Stimulated activated CD8-positive, alpha-beta memory T cell treated with anti-CD3 and anti-CD28 coated beads, Interleukin-4, amount 100 ng/mL, for 48 hours (primary cell): ENCODE results near the gene CDC42.
"Not testable (repeated sequence)": the region's sequence is repeated elsewhere in the genome, so short reads cannot be mapped to it uniquely, and the experiment has no call there.

Source experiments
- DNase-seq: peaks from one replicate; pipeline ENCODE4 v3.0.0-alpha.2; 2020

CDC42 gene

GRCh38 chr1:22076346-22076745 is 23.8 kb downstream of the CDC42 start:
- no peak for DNase-seq

DNA sequence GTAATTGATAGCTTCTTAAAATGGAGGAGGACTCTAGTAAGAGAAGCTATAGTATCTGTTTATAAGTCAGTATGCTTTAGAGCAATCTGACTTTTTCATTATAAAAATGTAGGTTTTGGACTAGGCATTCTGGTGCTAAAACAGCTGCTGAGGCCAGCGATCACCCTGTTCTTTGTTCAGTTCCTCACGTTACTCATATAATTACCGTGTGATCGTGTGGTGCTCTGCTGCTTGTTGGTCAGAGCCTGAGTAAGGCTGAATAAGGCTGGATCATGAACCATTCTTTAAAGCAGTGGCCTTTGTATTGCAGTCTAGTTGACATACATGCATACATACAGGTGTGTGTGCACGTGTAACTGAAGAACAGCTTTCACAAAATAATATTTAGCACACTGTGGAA is 25.2 kb downstream of the CDC42 start:
- no peak for DNase-seq

DNA sequence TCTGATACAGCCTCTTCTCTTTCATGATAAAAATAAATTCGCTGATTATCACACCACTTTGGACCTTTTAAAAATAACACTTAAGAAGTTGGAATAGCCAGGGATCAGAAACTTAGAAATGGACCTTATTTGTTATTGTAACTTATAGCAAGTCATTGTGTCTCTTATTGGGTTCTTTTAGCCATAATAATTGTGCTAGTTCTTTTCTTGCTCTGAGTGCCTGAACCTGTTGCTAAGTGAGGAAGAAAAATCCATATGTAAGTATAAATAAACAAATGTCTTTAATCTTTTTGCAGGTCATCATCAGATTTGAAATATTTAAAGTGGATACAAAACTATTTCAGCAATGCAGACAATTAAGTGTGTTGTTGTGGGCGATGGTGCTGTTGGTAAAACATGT is 25.6 kb downstream of the CDC42 start:
- DNase-seq: no peak

DNA sequence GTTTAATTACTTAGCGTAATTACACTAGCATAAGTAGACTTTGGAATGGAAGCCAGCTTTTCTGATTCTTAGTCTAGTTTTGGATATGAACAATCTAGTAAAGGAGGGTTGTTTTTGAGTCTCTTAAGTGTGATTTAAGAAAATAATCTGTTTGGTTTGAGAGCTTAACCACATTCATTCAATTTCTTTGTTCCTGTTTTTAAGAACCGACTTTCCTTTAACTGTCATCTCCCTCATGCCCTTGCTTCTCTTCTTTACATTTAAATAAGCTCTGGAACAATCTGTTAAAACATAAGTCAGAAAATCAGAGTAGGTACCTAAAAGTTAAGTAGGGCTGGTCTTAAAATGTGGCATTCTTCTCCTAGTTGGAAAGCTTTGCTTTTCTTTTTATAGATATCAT is 27.7 kb downstream of the CDC42 start:
- DNase-seq: no peak

DNA sequence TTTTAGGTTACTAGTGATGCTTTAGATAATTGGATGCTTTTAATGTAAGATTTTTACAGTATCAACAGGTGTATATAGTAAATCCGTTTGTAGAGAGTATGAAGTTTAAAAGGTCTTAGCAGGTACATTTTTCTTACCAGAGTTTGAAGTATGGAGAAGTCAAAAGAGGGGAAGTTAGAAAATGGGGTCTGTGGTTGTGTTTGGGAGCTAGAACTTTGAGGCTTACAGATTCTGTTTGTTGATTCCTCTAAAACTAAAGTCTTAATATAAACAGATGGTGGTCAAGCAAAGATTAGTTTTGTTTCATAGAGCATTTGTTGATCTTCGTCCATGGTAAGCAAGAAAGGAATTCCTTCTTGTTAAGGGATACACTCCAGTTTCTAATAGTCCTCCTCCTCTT is 35.8 kb downstream of the CDC42 start:
- no peak for DNase-seq

- DNase-seq: no peak
These were observed 36.6 kb downstream of the CDC42 start for GRCh38 chr1:22089134-22089571.

- no peak for DNase-seq
These were observed 37.3 kb downstream of the CDC42 start for GRCh38 chr1:22089787-22090186.

DNA sequence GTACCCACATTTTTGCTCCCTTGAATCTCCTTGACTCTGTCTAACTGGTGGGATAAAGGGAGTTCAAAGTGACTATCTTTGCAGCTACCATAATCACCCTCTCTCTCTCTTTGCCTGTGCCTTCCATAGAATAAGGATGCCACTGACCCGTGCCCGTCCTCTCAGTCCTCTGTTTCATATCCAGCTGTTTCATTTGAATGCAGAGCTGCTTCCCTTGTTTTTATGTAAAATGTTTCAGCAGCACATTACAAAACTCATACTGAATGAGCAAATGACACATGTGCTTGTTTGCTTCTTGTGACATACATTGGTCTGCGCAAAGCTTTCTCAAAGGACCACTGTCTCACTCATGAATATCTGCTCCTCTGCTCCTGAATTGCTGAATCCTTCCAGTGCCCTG is 38.4 kb downstream of the CDC42 start:
- DNase-seq: no peak

DNA sequence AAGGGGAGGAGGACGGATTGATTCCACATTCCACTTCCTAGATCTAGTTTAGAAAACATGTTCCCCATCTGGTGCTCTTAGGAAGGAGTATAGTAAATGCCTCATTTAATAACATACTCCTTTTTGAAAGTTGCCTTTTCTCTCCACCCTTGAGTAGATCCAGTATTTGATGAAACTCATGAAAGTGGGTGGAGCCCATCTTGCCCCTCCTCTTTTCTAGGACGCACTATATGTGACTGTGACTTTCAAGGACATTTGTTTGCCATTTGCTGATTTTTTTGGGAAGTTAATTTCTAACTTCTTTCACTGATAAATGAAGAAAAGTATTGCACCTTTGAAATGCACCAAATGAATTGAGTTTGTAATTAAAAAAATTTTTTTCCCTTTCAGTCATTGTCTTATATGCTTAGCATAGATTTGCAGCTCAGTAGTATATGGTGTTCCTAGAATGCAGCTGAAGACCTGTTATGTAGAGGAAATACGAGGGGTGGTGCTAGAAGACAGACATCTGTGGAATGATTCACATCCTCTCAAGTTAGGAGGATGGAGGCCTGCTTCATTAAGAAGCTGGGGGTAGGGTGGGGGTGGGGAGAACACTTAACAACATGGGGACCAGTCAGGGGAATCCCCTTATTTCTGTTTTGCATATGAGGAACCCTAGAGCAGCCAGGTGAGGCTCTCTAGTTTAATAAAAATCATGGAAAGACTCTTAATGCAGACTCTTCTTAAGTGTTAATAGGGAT is 39.7 kb downstream of the CDC42 start:
- DNase-seq: not testable (repeated sequence)

DNA sequence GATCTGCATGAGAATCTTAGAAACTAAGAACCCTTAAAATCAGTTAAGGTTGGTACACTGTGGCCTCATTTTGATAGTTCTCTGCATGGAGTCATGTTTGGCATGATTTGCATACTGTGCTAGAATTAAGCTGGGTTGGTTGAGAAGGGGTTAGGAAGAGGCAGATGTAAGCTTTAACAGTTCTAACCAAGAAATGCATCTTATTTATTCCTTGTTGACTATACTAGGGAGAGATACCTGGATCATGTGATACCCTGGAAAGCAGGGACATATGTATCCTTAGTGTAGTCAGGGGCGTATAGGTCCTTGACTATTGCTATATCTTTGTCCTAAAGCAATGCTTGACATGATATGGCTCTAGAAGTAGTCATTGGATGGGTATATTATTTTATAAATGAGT is 41.0 kb downstream of the CDC42 start:
- no peak for DNase-seq

- DNase-seq: no peak
These were observed 43.5 kb downstream of the CDC42 start for GRCh38 chr1:22096036-22096435.

DNA sequence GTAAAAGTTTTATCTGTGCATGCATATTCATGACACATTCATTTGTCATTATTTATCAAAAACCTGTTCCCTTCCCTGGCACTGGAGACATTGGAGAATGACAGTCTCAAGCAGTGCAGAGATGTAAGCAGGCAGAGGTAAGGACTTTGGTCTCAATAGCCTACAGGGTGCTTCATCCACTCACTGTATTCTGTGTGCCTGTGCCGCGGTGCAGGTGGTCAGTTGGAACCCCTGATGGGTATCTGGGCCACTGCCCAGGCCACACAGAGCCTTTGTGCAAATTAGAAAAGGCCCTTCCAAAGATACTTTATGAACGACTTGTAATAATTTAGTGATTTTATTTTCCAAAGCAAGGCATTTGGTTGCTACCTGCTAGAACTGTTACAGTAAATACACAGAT is 44.0 kb downstream of the CDC42 start:
- no peak for DNase-seq

DNA sequence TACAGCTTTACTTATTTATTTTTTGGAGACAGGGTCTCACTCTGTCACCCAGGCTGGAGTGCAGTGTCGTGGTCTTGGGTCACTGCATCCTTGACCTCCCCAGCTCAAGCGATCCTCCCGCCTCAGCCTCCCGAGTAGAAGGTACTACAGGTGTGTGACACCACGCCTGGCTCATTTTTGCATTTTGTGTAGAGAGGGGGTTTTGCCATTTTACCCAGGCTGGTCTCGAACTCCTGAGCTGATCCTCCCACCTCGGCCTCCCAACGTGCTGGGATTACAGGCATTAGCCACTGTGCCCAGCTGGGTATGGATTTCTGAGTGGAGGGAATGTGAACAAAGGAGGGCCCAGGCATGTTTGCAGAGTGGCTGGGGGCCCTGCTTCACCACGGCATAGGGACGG is 46.2 kb downstream of the CDC42 start:
- no peak for DNase-seq

DNA sequence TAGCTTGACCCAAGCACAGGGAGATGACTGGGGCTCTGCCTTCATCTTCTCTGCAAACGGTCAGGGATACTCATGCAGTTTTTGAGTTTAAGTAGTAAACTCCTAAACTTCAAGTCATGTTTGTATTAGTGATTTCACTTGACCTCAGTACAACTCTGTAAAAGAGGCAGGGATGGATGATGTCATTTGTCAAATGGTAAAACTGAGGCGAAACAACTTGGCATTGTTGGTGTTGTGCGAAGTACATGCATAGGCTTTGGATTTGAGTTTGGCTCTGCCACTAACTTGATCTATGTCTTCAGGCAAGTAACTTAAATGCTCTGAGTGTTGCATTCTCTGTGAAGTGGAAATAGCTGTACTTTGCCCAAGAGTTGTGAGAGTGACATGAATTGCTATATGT is 47.7 kb downstream of the CDC42 start:
- DNase-seq: no peak

DNA sequence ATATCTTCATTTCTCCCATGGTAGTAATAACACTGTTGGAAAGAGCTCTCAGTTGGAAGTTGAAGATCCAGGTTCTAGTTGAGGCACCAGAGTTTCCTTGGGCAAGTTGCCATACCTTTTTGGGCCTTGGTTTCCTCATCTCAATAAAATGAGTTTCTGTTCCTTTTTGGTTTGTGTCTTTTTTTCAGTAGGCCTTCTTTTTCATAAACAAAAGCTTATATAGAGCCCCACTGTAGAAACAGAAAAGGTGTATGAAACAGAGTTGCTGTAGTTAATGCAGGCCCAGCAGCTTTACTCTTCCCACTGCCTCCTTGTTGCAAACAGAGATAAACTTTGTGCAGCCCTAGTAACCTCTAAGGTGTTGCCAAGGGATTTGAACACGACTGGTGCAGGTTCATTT is 48.7 kb downstream of the CDC42 start:
- DNase-seq: no peak

GRCh38 chr1:22101995-22102394 is 49.5 kb downstream of the CDC42 start:
- DNase-seq: no peak

GRCh38 chr1:22102746-22103145 is 50.2 kb downstream of the CDC42 start:
- no peak for DNase-seq

GRCh38 chr1:22104094-22104493 is 51.6 kb downstream of the CDC42 start:
- no peak for DNase-seq

DNA sequence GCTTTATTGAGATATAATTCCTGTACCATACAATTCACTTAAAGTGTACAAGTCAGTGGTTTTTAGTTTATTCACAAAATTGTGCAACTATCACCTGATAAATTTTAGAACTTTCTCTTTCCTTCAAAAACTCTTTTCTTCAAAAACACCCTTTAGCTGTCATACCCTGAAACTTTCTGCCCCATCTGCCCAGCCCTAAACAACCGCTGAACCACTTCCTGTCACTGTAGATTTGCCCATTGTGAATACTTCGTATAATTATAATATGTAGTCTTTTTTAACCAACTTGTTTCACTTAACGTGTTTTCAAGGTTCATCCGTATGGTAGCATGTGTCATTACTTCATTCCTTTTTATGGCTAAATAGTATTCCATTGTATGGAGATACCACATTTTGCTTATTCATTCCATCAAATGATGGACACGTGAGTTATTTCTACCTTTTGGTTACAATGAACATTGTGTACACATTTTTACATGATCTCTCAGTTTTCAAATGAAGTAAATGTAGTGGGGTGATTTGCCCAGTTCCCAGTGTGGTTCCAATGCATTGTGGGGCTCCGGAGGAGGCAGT is 52.4 kb downstream of the CDC42 start:
- no peak for DNase-seq

GRCh38 chr1:22105611-22106207 is 53.2 kb downstream of the CDC42 start:
- no peak for DNase-seq

GRCh38 chr1:22107126-22107525 is 54.6 kb downstream of the CDC42 start:
- no peak for DNase-seq

- peak; percentile 20 for DNase-seq
These were observed 56.0 kb downstream of the CDC42 start for GRCh38 chr1:22108339-22109105.

- DNase-seq: no peak
These were observed 57.5 kb downstream of the CDC42 start for GRCh38 chr1:22110016-22110415.

DNA sequence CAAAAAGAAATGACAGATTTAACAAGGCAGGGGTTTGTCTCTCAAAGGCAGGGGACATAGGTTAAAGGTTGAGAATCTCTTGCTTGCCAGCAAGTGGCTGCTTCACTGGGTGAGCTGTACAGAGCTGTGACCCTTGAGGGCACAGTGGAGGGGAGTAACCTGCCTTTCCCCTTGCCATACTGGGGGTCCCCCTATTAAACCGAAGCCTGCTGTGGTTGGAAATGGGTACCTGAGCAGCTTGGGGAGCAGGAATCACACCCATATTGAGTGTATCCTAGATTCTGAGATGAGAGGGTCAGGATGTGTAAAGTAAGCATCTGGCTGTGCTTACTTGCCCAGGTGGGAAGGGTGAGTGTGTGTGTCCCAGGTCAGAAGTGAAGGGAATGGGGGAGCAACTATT is 58.6 kb downstream of the CDC42 start:
- DNase-seq: peak; percentile 16
